Ovary (tissue), 3 donors: Measurements from ENCODE around the gene NR2F1.

ENCODE experiments used
- CTCF ChIP-seq, 3 donors: fragments of 450-650 bp in 2 of 3; fragments of 200-600 bp in 1 of 3; IDR thresholded peaks; one replicate each; pipeline versions ENCODE4 v1.5.1 to v1.8.0; 2016 to 2022; ENCODE audit warnings: antibody characterized with exemption in 3 of 3, mild to moderate bottlenecking in 1 of 3
- POLR2A ChIP-seq: fragments of 450-650 bp; IDR thresholded peaks from one replicate; pipeline ENCODE4 v1.6.1; 2017; ENCODE audit warnings: antibody characterized with exemption, mild to moderate bottlenecking, moderate library complexity
- donor health status: DM: no; HTN: no; CAD: no.

GRCh38 chr5:93616538-93617174 lies 33.6 kb downstream of the NR2F1 start:
- no peak for TF ChIP-seq POLR2A
- no peak for TF ChIP-seq CTCF (IDR thresholded peaks at IDR 0.05)
